Myocyte (in vitro differentiated cells): ENCODE data around the gene CDK17. TPM values are rescaled to one million over a fixed set of nuclear protein-coding genes. Genes with fewer than 3 reads are reported as not detected.
"Not testable (repeated sequence)": the region's sequence is repeated elsewhere in the genome, so short reads cannot be mapped to it uniquely, and the experiment has no call there.

Source experiments
- DNase-seq: peaks from one replicate; pipeline ENCODE4 v3.0.0-alpha.2; 2012; ENCODE audit warnings: low read depth
- polyA plus RNA-seq: library from polyadenylated mRNA; unstranded; fragments of >200 nt; gene quantifications from one replicate; pipeline ENCODE4 v1.2.1, GENCODE V29; 2012; ENCODE audit warnings: missing spikeins
- total RNA-seq: library from RNA; depleted of rRNA; stranded (reverse); fragments of >200 nt; gene quantifications from 2 replicates; pipeline ENCODE4 v1.2.3, GENCODE V29; 2014

Gene CDK17
- 69.0 and 73.5 TPM in 2 replicates for total RNA-seq
- polyA plus RNA-seq, result 15.9 TPM

DNA sequence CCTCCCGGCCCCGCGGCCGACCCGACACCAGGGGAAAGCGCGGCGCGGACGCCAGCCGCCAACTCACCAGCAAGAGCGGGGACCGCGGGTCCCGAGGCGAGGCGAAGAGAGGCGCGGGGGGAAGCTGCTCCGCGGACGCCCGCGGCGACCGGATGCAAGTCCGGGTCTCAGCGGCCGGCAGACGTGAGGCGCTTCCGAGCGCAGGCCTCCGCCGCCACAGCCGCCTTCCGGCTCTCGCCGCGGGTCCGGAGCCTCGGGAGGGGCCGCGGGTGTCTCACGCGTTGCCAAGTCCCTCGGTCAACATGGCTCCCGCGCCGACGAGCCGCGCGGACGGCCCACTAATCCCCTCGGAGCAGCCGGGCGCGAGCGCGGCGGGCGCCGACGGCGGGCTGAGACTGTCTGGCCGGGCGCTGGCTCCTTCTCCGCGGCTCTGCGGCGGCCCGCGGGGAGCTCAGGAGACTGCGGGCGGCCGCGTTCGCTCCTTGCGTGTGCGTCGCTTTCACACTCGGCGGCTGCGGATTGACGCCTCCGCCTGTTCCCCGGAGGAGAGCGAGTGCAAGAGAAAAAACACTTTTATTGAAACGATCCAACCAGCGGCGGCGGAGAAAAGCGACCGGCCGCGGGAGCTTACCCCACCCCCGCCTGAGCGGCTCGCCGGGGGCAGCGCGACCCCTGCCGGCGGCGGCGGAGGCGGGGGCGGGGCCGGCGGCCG, at the start of gene CDK17:
CDK17 (minus strand) TSS at position 521 of the 712 bp plus-strand sequence. CDS start 65,603 bp downstream, outside the sequence.
- DNase-seq, result peak; percentile 91

DNA sequence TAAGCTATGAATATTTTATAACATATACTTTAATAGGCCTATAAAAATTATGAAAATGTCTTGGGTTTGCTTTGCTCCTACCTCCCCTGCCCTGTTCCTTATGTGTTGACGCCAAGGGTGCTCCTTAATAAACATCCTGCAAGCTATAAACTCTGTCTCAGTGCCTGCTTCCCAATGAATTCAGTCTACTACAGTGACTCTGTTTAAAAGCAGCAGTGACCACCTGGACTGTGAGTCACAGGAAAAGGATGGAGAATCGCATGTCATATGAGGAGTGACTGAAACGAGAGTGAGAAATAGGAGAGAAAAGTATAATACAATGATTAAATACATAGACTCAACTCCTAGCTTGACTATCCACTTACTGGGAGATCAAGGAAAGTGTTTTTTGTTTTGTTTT, 48.1 kb upstream of the CDK17 start:
- DNase-seq, result peak; percentile 34

DNA sequence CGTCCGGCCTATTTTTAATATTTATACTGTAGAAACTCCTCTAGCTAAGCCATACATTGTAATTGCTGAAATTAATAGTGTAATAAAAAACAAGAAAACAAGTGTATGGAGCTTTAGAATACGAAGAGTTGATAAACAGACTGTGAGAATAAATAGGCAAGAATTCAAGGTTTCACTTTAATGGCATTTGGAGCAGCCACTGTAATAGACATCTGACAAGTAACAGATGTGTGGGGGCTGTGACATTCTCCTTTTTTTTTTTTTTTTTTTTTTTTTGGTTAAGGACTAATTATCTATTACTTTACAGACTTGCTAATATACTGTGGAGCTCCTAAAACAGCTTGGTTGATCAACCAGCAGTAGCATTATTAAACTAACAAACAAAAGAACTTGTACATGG, 47.0 kb upstream of the CDK17 start:
- no peak for DNase-seq

DNA sequence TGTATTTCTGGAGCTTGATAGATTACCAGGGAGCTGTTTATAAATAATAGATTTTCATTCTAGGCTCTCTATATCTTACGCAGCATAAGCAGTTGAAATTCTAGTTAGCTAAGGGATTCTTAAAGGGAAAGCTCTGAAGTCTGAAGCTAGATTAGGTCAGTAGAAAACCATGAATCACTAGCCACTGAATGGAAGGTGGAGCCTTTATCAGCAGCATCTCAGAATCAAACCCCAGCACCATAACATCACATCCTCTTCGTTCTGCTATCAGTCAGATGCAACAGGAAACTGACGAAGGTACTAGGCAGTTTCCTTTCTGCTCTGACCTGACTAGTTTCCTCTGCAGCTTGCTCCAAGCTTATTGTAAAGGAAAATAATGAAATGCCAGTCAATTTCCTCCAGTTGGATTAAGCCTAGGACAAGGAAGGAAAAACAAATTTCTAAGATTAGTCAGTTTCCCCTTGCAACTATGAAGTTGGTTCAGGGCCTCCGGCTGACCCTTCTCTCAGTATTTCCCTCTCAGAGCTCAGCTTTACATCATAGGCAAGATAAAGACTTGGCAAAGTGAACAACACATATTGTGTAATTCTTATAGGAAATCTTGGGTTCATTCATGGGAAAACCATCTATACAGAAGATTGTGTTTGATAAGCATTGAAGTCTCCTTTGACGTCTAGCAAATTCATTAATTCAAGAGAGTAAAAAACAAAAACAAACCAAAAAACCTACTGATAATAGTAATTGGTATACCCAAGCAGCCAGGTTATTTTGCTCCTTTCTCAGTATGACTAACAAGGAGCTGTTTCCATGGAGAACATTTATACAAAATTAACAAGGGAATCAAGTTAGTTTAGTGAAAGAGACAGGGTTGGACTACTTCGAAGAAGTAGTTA, 45.7 kb upstream of the CDK17 start:
- no peak for DNase-seq

DNA sequence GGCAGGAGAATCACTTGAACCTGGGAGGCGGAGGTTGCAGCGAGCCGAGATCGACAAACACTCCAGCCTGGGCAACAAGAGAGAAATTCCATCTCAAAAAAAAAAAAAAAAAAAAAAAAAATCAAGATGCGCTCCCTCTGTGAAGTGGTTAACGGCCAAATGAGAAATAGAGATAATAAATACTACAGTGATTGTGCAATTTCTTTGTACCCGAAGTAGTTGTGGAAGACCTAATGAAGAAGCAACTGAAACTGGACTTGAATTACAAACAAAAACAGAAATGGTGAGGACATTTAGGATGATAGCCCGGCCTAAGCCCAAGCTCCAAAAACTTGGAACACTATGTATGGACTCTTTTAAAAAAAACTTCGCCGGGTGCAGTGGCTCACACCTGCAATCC, 44.2 kb upstream of the CDK17 start:
- no peak for DNase-seq

DNA sequence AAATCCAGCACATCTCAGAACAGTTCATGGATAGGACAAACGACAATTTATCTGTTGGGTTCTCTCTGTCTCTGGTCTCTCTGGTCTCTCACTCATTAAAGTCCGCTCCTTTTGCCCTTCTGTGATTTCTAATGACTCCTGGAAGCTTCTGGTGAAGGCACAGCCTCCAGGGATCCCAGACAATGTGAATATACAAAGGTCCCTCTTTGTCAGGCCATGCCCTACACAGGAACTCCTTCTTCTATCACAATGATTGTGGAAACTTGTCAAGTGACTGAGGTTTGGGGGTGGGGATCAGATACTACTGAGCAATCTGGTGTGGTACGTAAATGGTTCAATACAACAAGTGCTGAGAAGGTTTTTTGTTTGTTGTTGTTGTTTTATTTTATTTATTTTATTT, 42.7 kb upstream of the CDK17 start:
- no peak for DNase-seq

DNA sequence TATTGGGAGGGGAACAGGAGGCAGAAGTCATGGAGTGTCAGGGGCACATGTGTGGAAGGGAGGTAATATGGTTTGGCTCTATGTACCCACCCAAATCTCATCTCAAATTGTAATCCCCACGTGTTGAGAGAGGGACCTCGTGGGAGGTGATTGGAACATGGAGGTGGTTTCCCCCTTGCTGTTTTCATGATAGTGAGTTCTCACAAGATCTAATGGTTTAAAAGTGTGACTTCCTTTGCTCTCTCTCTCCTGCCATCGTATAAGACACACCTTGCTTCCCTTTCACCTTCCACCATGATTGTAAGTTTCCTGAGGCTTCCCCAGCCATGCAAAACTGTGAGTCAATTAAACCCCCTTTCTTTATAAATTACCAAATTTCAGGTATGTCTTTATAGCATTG, 41.6 kb upstream of the CDK17 start:
- DNase-seq, result no peak

DNA sequence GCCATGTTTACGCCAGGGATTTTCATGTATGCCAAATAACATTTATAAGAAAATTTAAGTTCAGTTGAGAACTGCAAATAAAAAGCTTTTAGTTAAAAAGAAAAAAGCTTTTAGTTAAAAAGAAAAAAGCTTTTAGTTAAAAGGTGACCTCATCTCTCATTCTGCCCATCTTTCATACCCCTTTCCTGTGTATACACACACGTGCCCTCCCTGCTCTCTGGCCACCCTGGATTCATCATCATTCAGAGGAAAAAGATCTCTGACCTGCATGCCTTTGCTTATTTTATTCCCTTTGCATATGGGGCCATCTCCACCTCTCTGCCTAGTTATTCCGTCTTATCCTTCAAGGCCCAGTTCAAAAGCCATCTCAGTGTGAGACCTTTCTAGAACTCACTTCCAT, 38.1 kb upstream of the CDK17 start:
- no peak for DNase-seq

DNA sequence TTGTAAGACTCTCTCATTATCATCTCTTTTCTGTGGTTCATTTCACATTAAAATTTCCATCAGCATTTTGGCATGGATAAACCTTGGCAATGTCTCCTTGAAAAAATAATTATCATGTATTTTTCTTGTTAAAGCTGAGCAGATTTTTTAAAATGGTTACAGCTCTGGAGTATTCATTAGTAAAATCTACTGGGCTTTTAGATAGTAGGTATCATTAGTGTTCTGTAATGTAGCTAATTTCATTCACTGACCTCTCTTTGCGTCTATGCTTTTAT, 36.9 kb upstream of the CDK17 start:
- no peak for DNase-seq

DNA sequence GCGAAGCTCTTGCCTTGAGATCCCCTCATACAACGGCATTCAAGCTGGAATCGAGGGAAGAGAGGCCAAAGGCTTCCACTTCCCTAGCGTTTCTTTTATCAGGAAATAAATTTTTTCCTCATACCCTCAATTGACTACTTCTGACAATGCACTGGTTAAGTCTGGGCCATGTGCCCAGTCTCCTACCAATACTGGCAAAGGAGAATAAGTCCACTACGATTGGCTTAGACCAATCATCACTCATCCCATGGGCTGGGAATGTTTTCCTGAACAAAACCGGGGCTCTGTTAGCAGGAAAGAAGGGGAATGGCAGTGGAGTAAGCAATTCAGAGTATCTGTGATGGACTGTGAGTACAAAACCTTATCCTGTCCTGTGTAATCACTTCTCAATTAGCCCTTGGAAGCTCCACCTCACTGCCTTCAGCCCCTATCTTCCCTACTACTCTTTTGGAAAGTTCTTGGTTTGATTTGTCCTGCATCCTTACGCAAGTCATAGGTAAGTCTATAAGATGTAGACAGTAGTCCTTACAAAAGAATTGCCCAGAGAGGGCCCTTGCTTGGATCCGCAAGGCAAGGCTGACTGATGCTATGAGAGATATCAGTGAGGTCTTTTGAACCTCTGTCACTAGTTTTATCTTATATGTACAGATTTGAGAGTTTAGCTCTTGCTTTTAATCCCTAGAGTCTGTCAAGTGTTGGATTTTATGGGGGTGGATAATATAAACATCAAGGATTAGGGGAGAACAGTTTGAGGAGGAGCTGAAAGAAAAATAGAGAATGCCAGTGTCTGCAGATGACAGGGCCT, 36.3 kb upstream of the CDK17 start:
- no peak for DNase-seq

DNA sequence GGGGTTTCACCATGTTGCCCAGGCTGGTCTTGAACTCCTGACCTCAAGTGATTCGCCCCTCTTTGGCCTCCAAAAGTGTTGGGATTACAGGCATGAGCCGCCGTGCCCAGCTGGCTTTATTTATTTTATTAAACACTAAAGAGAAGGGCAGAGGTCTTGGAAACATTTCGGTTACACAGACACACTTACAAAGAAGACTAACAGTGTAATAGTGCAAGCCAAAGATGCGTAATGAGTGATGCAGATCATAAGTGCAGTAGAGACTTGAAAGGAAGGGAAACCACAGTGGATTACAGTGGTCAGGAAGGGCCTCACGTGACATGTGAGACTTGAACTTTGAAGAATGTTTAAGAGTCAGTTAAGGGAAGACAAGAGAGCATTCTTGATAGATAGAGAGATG, 33.9 kb upstream of the CDK17 start:
- DNase-seq, result peak; percentile 75

DNA sequence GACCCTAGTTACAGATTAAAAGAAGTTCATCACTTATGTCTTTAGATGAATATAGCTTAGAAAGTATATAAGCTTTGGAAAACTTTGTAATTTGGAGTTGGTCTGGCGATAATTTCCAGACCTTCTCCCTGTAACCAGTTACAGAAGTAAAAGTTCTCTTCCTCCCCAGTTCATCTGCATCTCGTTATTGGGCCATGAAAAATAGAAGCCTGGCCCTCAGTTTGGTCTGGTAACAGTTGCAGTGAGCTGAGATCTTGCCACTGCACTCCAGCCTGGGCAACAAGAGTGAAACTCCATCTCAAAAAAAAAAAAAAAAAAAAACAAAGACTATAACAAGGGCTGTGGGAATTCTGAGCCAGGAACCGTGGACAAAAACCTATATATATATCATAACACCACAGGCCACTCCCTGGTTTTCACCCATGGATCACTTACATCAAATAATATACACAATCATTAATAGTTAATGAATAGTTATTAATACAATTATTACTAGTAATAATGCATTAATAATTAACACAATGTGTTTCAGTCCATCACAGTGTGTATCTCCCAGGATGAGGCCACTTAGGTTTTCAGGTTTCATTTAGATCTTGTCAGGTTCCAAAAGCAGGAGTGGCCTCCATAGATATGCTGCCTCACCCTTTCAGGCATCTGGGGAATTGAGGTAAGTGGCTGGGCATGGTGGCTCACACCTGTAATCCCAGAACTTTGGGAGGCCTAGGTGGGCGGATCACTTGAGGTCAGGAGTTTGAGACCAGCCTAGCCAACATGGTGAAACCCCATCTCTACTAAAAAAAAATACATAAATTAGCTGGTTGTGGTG, 32.5 kb upstream of the CDK17 start:
- DNase-seq, result not testable (repeated sequence)

DNA sequence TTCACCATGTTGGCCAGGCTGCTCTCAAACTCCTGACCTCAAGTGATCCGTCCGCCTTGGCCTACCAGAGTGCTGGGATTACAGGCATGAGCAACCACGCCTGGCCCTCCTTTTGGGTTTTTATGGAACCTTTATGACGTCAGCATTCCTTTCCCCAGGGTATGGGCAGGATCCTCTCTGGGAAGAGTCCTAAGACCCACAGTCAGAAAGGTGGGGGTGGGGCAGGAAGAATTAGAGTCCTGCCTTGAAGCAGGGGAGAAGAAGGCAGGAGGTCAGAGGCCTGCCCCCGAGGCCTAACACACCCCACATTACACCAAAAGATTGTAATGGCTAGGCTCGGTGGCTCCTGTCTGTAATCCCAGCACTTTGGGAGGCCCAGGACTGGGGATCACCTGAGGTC, 30.8 kb upstream of the CDK17 start:
- no peak for DNase-seq

DNA sequence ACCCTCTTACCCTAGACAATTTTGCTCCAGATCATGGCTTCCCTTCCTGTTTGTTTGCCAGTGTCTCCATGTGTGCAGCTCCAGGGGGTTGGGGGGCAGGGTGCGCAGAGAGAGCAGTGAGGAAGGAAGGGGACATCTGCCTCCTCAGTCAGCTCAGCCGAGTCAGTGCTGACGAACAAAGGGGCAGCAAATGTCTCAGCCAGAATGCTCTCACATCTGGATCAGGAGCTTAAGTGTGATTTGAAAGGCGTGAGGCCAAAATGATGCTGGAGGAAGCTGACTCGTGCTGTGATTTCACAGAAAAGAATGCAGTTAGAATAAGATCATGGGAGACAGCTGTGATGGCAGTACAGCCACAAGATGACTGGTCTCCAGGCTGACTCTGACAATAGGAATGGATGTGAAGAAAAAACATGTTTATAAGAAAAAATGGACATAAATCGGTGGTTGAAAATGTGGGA, 27.1 kb upstream of the CDK17 start:
- peak; percentile 98 for DNase-seq

DNA sequence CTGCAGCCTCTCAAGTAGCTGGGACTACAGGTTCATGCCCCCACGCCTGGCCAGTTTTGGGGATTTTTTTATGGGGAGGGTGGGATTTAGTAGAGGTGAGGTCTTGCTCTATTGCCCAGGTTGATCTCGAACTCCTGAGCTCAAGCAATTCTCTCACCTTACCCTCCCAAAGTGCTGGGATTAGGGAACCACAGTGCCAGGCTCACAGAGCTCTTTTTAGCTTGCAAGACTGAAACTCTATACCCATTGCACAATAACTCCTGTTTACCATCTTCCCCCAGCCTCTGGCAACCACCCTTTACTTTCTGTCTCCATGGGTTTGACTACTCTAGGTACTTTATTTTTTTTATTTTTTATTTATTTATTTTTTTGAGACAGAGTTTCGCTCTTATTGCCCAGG, 25.7 kb upstream of the CDK17 start:
- DNase-seq, result peak; percentile 42

DNA sequence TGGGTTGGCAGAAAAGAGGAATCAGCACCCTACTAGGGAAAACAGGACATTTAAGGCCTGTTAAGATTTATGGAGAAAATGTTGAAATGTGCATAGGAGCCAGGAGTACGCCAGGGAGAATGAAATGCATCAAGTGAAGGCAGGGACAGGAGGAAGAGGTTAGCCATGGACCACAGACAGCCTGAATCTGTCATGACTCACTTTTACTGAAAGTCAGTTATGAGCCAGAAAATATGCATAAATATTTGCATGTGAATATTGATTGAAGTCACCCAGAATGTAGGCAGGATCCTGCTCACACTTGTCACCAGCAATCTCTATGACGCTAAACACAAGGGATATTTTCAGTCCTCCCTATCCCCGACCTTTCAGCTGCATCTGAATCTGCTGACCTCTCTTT, 25.1 kb upstream of the CDK17 start:
- peak; percentile 57 for DNase-seq

DNA sequence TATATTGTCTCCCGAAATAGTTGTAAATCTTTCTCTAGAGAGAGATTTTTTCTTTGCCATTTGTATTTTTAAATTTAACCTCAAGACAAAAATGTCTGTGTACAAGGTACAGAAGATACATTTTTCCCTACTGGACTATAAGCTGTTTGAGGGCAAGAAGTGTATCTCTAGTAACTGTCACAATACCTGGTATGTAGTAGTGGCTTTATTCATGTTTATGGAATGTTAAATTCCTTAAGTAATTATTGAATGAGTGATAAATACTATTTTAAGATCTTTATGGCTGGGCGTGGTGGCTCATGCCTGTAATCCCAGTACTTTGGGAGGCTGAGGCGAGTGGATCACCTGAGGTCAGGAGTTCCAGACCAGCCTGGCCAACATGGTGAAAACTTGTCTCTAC, 24.4 kb upstream of the CDK17 start:
- DNase-seq, result no peak

DNA sequence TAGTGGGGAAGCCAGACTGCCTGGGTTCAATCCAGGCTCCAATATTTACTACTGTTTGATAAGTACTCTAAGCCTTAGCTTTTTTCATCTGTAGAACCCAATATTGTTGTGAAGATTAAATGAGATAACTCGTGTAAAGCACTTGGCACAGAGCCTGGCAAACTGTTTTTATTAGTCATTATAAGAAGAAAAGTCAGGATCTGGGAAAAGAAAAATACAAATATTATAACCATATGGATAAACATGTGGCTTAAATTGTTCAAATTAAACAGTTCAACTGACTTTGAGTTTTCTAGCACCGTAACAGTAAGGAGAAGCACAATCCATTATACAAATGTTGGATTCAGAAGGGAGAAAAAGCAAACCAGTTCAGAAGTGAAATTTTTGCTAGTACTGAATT, 22.0 kb upstream of the CDK17 start:
- DNase-seq, result peak; percentile 32

DNA sequence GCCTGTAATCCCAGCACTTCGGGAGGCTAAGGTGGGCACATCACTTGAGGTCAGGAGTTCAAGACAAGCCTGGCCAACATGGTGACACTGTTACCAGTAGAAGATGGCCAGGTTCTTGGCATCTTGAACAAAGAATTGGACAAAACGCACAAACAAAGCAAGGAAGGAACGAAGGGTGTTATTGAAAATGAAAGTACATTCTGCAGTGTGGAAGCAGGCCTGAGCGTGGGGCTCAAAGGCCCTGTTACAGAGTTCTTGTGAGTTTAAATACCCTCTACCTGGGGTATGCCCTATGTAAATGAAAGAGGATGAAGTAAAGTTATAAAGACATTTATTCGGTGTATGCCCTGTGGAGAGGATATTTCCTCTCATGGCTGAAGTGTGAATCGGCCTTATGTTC, 20.8 kb upstream of the CDK17 start:
- no peak for DNase-seq

DNA sequence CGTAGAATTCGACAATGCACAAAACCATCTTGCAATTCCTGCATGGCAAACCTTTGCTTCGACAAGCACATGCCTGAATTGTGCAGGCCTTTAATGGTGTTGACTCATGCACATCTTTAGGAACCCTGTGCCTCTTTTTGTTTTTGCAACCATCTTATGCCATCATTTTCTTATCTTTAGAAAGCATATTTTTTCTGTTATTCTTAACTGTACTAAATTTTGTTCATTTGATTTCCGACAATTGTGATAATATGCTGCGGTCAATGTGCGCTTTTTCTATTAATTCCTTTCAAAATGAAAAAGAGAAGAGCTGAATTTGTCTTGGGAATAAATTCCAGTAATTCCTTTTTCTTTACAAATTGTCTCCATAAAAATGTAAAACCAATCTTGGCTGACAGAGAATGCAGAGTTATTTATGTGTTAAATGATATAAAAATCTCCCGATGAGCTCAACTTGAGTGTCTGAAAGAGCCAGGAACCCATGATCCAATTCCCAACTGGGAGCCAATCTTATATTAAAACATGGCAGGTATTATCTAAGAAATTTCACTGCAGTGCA, 20.1 kb upstream of the CDK17 start:
- no peak for DNase-seq
